ENCODE data around the gene SYNE2. TPM values are rescaled to one million over a fixed set of nuclear protein-coding genes. Genes with fewer than 3 reads are reported as not detected.
"Not testable (repeated sequence)": the region's sequence is repeated elsewhere in the genome, so short reads cannot be mapped to it uniquely, and the experiment has no call there.

The SYNE2 gene
- polyA plus RNA-seq, 12 donors: 39.0 to 93.3 (median 56.5) TPM; not detected in 1

DNA sequence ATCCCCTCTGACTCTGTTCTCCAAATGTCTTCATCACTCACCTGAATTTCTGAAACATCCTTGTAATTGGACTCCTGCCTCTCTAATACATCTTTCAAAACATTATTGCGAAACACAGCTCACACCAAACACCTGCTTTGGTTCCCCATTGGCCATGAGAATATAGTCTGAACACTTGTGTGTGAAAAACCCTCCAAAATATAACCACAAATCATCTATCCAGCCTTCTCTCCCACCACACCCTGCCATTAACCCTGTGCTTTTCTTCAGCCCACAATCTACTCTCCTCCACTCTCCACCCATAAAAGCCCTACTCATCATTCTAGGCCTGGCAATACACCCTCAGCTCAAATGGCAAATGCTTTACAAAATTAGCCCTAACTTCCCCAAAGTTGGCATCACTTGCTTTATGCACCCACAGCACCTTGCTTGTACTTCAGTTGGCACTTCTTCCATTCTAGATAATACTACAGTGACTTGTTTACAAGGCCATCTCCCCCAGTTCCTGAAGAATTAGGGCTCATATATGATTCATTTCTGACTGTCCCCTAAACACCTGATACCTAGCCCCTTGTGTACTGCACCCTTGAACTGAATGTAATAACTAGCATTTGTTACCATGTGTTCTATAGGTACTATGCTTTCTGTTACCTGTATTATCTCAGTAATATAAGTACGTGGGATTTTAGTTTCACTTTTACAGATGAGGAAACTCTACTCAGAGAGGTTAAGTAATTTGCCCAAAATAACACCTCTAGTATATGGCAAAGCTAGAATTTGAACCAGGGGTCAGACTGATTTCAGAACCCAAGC, 17.3 kb downstream of the SYNE2 start:
- not testable (repeated sequence) for DNase-seq

DNA sequence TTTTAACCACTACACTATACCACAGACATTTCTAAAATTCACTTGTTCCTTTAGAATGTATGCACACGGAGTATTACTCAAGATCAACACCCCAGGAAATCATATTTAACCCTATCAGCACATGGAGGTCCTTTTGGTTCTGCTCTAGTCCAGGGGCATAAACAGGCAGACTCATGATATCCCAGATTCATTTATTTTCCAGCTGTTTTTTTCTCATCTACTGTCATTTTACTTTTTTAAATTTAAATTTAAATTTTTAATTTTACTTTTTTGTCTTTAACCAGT, 17.9 kb downstream of the SYNE2 start:
- DNase-seq: not testable (repeated sequence)

DNA sequence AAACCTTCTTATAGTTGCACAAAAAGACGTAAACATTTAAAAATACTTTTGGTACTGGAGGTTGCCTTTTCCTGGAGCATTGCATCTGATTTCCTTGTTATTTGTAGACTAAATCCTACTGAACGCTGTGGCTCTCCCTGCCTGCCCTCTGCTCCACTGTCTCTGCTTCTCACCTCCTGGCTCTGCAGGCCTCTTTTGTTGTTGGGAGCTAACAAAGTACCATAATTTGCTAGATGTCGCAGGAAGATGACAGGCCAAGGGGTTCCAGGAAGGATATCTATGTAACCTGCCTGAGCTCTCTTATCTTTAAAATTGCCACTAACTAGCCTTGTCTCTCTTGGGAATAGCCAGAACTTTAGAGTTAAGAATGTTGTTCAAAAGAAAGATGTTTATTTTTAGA, 21.4 kb downstream of the SYNE2 start:
- DNase-seq: no peak

DNA sequence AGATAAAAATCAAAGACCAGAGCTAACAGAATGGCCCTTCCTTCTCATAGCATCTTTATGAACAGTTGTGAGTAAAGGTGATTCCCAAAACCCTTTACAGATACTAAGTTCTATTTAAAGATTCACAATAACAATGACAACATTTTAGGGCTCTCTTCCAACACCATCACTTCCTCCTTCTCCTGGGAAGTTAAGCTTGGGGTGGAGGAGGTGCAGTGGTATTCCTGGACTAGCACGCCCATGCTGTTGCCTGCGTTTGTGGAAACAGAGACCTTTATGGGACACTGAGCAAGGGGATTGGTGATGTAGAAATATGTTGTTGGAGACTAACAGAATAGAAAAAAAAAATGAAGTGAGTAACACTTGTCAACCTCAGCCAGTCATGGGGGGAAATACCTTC, 22.5 kb downstream of the SYNE2 start:
- no peak for DNase-seq

DNA sequence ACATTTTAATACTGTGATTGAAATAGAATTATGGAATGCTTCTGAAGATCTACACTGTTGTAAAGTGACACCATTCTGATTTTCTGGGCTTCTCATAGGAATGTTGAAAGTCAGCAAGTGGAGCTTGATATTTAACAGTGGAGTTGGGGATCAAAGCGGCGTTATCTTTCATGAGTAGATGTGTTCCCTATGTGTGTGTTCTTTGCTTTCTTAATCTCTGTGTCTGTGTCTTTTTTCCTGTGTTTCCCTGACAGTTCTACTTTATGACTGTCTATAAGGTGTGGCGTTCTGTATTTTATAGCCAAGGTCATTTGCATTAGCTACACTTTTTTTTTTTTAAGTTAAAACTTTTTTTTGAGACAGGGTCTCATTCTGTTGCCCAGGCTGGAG, 24.7 kb downstream of the SYNE2 start:
- no peak for DNase-seq

DNA sequence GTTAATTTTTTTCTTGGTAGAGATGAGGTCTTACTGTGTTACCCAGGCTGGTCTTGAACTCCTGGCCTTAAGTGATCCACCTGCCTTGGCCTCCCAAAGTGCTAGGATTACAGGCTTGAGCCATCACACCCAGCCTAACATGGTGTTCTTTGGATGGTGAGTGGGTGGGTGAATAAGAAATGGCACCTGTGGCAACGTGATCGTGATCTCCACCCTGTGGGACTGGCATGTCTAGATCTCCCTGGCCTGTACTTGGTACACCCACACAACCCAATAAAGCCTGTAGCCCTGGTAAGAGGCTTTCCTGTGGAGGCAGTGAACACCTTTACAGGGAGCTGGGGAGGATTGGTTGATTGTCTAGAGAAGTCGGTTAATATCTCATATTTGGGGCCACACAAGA, 25.2 kb downstream of the SYNE2 start:
- DNase-seq: no peak

DNA sequence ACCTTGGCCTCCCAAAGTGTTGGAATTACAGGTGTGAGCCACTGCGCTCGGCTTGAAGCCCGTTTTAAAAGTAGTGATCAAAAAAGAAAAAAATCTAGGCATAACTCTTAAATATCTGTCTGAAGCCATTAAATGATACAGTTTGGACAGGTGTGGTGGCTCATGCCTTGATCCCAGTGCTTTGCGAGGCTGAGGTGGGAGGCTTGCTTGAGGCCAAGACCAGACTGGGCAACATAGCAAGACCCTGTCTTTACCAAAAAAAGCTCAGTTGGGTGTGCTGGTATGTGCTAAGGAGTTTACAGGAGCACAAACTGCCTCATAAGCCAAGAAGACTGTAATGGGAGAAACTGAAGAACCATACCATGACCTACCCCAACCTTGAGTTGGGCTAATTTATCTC, 26.0 kb downstream of the SYNE2 start:
- DNase-seq: no peak

DNA sequence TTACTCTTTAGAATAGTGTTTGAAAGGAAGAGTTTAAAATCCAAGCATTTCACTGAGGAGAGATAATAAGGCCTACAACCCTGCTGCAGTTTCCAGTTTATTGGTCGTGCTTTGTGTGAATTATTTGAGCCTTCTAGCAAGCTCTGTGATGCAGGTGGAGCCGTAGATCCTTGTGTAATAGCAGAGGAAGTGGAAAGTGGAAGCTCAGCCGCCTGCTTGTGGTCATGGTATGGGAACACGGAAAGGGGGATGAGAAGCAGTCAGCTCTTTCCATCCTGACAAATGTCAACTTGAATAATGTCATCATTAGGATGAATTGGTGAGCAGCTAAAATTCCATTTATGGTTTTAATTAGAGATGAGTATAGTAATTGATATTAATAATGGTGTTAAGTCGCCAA, 29.1 kb downstream of the SYNE2 start:
- DNase-seq: no peak

DNA sequence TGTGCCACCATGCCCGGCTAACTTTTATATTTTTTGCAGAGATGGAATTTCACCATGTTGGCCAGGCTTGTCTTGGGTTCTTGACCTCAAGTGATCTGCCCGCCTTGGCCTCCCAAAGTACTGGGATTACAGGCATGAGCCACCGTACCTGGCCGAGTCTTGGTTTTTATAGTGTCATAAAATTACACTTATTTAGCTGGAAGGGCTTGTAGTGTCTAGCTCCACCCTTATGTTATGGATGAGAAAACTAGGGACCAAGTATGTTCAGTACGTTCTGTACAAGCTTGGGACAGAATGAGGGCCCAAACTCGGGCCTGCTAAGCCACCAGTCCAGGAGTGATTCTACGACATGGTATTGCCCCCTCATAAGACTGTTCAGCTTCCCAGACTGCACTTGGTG, 35.1 kb downstream of the SYNE2 start:
- no peak for DNase-seq

DNA sequence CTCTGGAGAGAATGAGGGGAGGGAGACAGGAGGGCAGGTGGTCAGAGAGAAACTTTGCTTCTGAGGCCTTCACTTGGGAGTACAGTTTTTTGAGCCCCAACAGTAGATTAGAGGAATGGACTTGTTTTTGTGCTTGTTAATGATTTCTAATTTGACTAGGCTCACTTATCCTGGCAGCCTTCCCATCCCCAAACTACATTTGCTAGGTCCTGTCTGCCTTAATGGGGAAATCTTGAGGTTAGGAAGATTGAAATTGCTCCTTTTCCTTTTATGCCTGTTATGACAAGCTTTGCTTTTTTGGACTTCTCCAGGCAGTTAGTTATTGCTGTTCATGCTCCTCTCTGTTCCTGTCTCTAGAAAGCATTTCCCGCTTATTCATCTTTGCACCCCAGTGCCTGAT, 37.7 kb downstream of the SYNE2 start:
- DNase-seq: no peak

DNA sequence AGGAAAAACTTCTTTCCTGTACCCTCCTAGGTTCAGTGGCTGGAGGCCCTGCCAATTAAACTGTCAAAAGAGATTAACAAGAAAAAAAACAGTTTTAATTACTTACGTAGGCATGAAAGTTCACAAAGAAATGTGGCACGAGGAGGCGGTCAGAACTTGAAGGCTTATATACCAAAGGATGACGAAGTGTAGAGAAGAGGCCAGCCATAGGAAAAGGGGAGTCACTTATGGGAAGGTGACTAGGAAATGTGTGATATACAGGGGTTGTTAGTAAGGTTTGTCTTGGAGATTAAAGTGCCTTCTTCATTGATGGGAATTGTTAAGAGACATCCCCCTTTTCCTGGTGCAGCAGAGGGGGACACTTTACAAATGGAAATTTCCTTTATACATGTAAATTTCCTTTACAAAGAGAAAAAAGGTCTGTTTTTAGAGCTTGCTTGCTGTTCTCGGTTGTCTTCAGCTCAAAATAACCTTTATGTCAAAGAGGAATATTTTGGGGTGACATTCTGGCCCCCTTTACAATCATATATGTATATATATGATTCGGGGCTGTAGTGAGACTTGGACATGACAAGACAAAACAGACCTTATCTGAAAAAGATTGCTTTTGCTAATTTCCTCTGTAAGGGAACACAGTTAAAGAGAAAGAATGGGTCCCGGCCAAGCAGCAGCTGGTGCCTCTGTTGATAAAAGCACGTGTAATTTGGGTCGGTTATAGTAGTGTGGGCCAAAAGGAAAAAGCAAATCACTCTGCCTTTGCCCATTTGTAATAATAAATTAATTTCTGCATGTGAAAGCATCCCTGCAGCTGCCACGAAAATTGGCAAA, 38.6 kb downstream of the SYNE2 start:
- no peak for DNase-seq

DNA sequence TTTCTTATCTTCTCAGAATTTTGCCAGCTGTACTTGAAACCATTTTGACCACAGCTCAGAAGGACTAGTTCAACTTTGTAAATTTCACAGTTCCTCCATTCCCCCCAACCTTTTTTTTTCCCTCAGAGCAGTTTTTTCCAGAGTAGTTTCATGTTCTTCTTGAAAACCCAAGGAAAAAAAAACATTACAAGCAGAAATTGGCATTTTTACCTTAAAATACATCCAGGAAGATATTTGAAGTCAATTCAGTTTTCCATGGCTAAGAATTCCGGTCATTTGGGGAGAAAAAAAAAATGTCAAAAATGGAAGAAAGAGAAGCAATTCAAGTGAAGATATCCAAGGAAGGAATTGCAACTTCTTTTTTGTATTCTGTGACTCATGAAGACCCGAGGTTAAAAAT, 39.5 kb downstream of the SYNE2 start:
- peak; percentile 52 for DNase-seq

DNA sequence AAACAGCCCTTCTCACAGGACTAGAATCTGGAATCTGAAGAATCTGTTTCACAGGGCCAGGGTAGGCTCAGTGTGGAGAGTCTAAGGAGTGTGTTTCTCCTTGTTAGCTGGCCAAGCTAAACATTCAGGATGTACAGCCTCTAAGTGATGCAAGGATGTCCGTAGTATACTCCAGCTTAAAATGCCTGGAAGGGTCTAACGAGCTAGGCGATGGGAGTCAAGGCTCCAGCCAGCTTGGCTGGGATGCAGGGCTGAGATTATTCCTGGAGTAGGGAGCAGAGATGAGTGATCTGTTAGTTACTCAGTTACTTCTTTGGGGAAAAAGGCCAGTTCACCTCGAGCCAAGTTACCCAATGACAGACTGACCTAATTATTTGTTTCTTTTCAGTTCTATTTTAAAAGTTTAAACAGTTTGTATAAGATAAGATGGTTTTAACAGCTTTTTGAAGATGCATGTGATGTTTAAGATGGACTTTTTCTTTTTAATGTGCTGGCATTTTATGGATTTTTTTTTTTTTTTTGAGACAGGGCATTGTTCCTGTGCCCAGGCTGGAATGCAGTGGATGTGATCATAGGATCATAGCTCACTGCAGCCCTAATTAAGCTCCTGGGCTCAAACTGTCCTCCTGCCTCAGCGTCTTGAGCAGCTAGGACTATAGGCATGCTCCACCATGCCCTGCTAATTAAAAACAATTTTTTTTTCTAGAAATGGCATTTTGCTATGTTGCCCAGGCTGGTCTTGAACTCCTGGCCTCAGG, 41.1 kb downstream of the SYNE2 start:
- DNase-seq: peak; percentile 89

DNA sequence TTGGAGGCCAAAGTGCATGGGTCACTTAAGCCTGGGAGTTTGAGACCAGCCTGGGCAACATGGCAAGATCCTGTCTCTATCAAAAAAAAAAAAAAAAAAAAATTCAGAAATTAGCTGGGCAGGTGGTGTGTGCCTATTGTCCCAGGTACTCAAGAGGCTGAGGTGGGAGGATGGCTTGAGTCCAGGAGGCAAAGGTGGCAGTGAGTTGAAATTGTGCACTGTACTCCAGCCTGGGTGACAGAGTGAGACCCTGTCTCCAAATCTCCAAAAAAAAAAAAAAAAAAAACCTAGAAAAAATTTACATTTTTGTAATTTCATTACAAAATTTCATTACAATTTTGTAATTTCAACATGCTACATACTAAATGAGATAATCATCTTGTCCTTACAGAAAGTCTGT, 42.7 kb downstream of the SYNE2 start:
- no peak for DNase-seq

DNA sequence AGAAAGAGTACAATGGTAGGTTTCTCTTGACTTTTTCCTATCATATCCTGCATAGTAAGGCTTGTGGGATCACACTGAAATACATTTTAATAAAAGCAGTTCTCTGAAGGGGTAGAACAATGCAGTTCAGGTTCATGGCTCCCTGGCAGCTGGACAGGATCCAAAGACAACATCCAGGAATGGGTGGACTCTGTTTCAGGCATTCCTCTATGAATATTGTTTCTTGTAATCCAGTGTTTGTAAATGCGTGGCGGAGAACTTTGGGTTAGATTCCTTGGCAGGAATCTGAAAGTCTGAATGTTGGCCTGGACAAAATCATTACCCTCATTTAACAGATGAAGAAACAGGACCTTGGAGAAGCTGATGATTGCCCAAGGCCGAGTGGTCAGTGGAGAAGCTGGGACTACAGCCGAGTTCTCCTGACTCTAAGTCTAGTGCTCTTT, 43.5 kb downstream of the SYNE2 start:
- DNase-seq: peak; percentile 42

DNA sequence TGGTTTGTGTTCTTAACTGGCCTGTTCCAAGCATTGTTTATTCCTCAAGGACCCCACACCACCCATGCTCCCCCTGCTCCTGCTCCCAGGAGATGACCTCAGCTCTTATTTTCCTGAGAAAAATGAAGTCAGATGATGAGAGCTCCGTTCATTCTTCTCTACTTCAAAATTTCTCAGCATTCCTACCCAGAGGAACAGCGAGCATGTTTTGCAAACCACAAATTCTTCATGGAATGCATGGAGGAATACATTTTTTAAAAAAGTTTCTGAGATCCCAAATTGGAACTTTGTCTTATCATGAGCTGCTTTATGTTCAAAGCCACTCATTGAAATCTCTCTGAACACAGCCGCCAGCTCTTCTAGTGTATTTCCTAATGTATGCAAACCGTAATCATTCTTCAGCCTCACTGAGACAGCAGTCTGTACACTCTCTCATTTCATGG, 44.9 kb downstream of the SYNE2 start:
- no peak for DNase-seq

DNA sequence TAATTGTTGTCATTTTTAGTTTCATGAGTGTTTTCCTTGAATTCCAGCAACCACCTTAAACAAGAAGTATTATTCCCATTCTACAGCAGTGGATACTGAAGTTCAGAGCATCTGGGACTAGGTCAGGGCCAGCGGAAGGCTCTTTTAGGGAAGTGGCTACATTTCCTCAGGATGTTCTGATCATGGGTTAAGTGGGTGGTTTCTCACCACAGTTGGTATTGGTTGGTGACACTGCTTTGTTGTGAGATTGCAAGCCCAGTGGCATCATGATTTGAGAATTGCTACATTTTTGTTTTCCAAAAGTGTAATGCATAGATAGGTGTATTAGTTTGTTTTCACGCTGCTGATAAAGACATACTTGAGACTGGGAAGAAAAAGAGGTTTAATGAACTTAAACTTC, 47.1 kb downstream of the SYNE2 start:
- DNase-seq: no peak

DNA sequence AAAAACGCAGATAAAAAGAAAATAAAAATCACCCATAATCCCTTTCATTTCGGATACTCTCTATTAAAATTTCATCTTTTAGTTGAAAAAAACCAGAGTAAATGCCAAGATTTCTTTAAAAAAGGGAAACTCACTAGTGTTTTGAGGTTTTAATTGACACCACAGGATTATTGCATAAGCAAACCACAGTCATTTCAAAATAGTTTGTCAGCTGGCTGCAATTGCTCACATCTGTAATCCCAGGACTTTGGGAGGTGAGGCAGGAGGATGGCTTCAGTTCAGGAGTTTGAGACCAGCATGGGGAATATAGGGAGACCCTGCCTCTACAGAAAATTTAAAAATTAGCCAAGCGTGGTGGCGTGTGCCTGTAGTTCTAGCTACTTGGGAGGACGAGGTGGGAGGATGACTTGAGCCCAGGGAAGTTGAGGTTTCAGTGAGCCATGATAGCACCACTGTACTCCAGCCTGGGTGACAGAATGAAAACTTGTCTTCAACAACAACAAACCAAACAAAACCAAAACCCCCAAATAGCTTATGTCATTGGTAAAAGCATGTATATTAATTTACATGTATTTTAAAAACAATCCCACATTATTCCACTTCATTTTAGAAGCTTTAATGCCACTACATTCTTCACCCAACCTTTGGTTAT, 48.8 kb downstream of the SYNE2 start:
- DNase-seq: no peak

DNA sequence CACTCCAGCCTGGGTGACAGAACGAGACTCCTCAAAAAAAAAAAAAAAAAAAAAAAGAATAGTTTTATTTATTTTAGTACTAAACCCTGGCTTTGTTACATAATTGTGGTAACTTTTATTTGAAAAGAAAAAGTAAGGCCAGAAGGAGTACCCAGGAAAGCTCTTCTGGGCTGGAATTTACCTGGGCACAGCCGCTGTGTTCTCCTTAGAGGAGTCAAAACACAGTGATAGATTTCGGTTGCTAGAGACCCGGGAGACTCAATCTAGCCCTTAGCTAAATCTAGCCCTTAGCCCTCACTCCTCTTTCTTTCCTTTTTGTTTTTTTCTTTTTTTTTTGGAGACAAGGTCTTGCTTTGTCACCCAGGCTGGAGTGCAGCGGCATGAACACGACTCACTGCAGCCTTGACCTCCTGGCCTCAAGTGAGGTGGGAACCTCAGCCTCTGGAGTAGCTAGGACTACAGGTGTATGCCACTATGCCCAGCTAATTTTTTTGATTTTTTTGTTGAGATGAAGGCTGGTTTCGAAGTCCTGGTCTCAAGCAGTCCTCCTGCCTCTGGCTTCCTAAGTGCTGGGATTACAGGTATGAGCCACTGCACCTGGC, 49.7 kb downstream of the SYNE2 start:
- DNase-seq: no peak

DNA sequence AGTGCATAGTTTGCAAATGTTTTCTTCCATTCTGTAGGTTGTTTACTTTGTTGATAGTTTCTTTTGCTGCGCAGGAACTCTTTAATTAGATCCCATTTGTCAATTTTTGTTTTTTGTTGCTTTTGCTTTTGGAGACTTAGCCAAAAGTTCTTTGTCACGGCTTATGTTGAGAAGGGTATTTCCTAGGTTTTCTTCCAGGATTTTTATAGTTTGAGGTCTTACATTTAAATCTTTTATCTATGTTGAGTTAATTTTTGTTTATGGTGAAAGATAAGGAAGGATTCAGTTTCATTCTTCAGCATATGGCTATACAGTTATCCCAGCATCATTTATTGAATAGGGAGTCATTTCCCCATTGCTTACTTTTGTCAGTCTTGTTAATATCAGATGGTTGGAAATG, 51.9 kb downstream of the SYNE2 start:
- DNase-seq: no peak

DNA sequence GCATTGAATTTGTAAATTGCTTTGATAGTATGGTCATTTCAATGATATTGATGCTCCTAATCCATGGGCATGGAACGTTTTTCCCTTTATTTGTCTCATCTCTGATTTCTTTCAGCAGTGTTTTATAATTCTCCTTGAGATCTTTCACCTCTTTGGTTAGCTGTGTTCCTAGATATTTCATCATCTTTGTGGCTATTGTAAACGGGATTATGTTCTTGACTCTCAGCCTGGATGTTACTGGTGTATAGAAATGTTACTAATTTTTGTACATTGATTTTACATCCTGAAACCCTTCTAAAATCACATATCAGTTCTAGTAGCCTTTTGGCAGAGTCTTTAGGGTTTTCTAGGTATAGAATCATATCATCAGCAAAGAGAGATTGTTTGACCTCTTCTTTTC, 52.6 kb downstream of the SYNE2 start:
- no peak for DNase-seq

Measured in muscle of arm (tissue), 12 donors.